SK-MEL-5 (cell line): ENCODE data around the gene RPS6KB2. TPM values are rescaled to one million over a fixed set of nuclear protein-coding genes. Genes with fewer than 3 reads are reported as not detected.

ENCODE experiments used
- DNase-seq: peaks from one replicate; pipeline ENCODE4 v3.0.0-alpha.2; 2016; ENCODE audit warnings: low read depth, low spot score
- in situ Hi-C: cut with HindIII; loops from 2 replicates; pipeline ENCODE4 v1.10.0; 2016; ENCODE audit warnings: low sequenced_read_pairs, high pct_unique_total_duplicates, low pct_unique_long_range_greater_than_20kb
- total RNA-seq: library from RNA; depleted of rRNA; stranded (reverse); fragments of >200 nt; shearing (Covaris generic); gene quantifications from 2 replicates; pipeline ENCODE4 v1.2.3, GENCODE V29; 2014

RPS6KB2 gene
- total RNA-seq, 1 experiment from 2014 or later = 17.9 TPM

- in situ Hi-C loops = no loop called here
- DNase-seq = no peak
Observed at GRCh38 chr11:67435031-67435726, 6.9 kb downstream of the RPS6KB2 start.

- in situ Hi-C loops = no loop called here
- DNase-seq = no peak
Observed at GRCh38 chr11:67435727-67436458, 7.6 kb downstream of the RPS6KB2 start.

- no peak for DNase-seq
- in situ Hi-C loops = no loop called here
Observed at GRCh38 chr11:67436459-67437081, 8.3 kb downstream of the RPS6KB2 start.

GRCh38 chr11:67437082-67437808 is 9.0 kb downstream of the RPS6KB2 start, which contains the start of gene PTPRCAP:
TSS of gene PTPRCAP (minus strand) at chr11:67437682. CDS start at chr11:67437619, 63 bp downstream.
- in situ Hi-C loops = no loop called here
- no peak for DNase-seq

GRCh38 chr11:67437809-67438157 is 9.5 kb downstream of the RPS6KB2 start:
- DNase-seq = no peak
- in situ Hi-C loops = no loop called here

- in situ Hi-C loops = no loop called here
- DNase-seq = no peak
Observed at GRCh38 chr11:67438158-67438902, 10.0 kb downstream of the RPS6KB2 start.

- in situ Hi-C loops = no loop called here
- DNase-seq = peak; percentile 47
Observed at GRCh38 chr11:67439321-67440228, 11.3 kb downstream of the RPS6KB2 start.

GRCh38 chr11:67440229-67441097 is 12.2 kb downstream of the RPS6KB2 start:
- in situ Hi-C loops = no loop called here

GRCh38 chr11:67441098-67441563 is 12.8 kb downstream of the RPS6KB2 start:
- in situ Hi-C loops = no loop called here
- no peak for DNase-seq

More at GRCh38 chr11:67440229-67441097, 12.2 kb downstream of the RPS6KB2 start:
- DNase-seq = no peak

- in situ Hi-C loops = no loop called here
- DNase-seq = no peak
Observed at GRCh38 chr11:67441731-67442351, 13.5 kb downstream of the RPS6KB2 start.

- no peak for DNase-seq
- in situ Hi-C loops = no loop called here
Observed at GRCh38 chr11:67442504-67443404, 14.5 kb downstream of the RPS6KB2 start.

GRCh38 chr11:67445515-67445914 is 17.2 kb downstream of the RPS6KB2 start:
- in situ Hi-C loops = no loop called here
- no peak for DNase-seq

GRCh38 chr11:67448220-67448609 is 19.9 kb downstream of the RPS6KB2 start:
- DNase-seq = no peak
- in situ Hi-C loops = no loop called here

- in situ Hi-C loops = no loop called here
Observed at GRCh38 chr11:67449116-67449844, 21.0 kb downstream of the RPS6KB2 start.

More at GRCh38 chr11:67449116-67449844, 21.0 kb downstream of the RPS6KB2 start:
- DNase-seq = no peak
